HL-60 (cell line): ENCODE results near the gene KAT8.

Experiments
- DNase-seq, 2 experiments: peaks; one replicate each; pipeline ENCODE4 v3.0.0-alpha.2; 2010 to 2020; ENCODE audit warnings: low read depth in 1 of 2, low spot score in 1 of 2
- H3K27ac ChIP-seq: fragments of 250-450 bp; sonication (Bioruptor Pico); replicated peaks from 2 replicates; pipeline ENCODE4 v1.5.1; 2020; ENCODE audit warnings: mild to moderate bottlenecking, moderate library complexity
- H3K27me3 ChIP-seq: fragments of 250-450 bp; sonication (Bioruptor Pico); 2 replicates; pipeline ENCODE4 v1.5.1; 2021; ENCODE audit warnings: mild to moderate bottlenecking, moderate library complexity; ENCODE audit not compliant: insufficient read depth, poor library complexity, severe bottlenecking
- H3K4me3 ChIP-seq: replicated peaks from 2 replicates; pipeline ENCODE4 v1.5.1; 2011; ENCODE audit warnings: mild to moderate bottlenecking, control low read depth, low read length; ENCODE audit not compliant: insufficient read depth
- GABPA ChIP-seq: IDR thresholded peaks from 2 replicates; pipeline ENCODE4 v1.6.1; 2012; ENCODE audit warnings: low read depth
- POLR2AphosphoS5 ChIP-seq: IDR thresholded peaks from 2 replicates; pipeline ENCODE4 v1.6.1; 2012; ENCODE audit warnings: low read depth
- SPI1 ChIP-seq: IDR thresholded peaks from 2 replicates; pipeline ENCODE4 v1.6.1; 2012; ENCODE audit warnings: low read depth, mild to moderate bottlenecking, borderline replicate concordance
- TF ChIP-seq, protein P1 (sequence below): IDR thresholded peaks from one replicate; pipeline ENCODE4 v1.5.1; 2011; ENCODE audit warnings: low read length, control low read depth, inconsistent platforms; ENCODE audit not compliant: insufficient read depth
- TF ChIP-seq, protein P2 (sequence below): IDR thresholded peaks from 2 replicates; pipeline ENCODE4 v1.6.1; 2012; ENCODE audit warnings: low read depth; ENCODE audit not compliant: insufficient replicate concordance

Gene KAT8

DNA sequence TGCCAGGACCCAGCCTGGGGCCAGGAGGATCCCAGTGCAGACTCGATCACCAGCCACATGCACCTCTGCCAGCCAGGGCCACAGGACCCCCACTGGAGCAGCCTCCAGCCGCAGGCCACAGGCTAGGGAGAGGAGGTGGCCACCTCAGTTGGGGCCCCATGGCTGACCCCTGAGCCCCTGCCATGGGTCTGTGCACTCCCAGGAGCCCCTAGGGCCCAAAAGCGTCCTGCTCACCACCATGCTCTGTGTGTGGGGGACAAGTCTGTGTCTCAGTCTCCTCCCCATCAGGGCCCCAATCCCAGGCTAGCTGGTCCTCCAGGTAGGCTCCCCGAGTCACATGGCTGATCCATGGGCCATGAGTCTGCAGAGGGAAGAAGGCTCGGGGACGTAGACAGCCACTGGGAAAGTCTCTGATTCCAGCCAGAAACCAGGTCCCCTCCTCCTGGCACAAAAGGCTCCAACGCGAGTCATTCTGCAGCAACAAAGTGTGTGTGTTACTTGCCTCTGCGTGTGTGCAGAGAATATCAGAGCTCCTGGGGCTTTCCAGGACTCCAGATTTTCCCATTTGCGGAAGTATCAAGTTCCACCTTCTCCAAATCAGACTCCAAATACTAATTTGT, 24.1 kb downstream of the KAT8 start:
- peak overlapping the region; percentile 70 for H3K27ac ChIP-seq
- peak in 1 of 2 experiments; percentile 21 for DNase-seq
- no peak for TF ChIP-seq GABPA
- TF ChIP-seq, protein P1, sequence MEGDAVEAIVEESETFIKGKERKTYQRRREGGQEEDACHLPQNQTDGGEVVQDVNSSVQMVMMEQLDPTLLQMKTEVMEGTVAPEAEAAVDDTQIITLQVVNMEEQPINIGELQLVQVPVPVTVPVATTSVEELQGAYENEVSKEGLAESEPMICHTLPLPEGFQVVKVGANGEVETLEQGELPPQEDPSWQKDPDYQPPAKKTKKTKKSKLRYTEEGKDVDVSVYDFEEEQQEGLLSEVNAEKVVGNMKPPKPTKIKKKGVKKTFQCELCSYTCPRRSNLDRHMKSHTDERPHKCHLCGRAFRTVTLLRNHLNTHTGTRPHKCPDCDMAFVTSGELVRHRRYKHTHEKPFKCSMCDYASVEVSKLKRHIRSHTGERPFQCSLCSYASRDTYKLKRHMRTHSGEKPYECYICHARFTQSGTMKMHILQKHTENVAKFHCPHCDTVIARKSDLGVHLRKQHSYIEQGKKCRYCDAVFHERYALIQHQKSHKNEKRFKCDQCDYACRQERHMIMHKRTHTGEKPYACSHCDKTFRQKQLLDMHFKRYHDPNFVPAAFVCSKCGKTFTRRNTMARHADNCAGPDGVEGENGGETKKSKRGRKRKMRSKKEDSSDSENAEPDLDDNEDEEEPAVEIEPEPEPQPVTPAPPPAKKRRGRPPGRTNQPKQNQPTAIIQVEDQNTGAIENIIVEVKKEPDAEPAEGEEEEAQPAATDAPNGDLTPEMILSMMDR = no peak
- TF ChIP-seq, protein P2, sequence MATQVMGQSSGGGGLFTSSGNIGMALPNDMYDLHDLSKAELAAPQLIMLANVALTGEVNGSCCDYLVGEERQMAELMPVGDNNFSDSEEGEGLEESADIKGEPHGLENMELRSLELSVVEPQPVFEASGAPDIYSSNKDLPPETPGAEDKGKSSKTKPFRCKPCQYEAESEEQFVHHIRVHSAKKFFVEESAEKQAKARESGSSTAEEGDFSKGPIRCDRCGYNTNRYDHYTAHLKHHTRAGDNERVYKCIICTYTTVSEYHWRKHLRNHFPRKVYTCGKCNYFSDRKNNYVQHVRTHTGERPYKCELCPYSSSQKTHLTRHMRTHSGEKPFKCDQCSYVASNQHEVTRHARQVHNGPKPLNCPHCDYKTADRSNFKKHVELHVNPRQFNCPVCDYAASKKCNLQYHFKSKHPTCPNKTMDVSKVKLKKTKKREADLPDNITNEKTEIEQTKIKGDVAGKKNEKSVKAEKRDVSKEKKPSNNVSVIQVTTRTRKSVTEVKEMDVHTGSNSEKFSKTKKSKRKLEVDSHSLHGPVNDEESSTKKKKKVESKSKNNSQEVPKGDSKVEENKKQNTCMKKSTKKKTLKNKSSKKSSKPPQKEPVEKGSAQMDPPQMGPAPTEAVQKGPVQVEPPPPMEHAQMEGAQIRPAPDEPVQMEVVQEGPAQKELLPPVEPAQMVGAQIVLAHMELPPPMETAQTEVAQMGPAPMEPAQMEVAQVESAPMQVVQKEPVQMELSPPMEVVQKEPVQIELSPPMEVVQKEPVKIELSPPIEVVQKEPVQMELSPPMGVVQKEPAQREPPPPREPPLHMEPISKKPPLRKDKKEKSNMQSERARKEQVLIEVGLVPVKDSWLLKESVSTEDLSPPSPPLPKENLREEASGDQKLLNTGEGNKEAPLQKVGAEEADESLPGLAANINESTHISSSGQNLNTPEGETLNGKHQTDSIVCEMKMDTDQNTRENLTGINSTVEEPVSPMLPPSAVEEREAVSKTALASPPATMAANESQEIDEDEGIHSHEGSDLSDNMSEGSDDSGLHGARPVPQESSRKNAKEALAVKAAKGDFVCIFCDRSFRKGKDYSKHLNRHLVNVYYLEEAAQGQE = no peak
- TF ChIP-seq SPI1 = no peak
- TF ChIP-seq POLR2AphosphoS5 = no peak
- H3K4me3 ChIP-seq = peak overlapping the region; percentile 22
- no peaks in the 10 kb centered on the region for H3K27me3 ChIP-seq

DNA sequence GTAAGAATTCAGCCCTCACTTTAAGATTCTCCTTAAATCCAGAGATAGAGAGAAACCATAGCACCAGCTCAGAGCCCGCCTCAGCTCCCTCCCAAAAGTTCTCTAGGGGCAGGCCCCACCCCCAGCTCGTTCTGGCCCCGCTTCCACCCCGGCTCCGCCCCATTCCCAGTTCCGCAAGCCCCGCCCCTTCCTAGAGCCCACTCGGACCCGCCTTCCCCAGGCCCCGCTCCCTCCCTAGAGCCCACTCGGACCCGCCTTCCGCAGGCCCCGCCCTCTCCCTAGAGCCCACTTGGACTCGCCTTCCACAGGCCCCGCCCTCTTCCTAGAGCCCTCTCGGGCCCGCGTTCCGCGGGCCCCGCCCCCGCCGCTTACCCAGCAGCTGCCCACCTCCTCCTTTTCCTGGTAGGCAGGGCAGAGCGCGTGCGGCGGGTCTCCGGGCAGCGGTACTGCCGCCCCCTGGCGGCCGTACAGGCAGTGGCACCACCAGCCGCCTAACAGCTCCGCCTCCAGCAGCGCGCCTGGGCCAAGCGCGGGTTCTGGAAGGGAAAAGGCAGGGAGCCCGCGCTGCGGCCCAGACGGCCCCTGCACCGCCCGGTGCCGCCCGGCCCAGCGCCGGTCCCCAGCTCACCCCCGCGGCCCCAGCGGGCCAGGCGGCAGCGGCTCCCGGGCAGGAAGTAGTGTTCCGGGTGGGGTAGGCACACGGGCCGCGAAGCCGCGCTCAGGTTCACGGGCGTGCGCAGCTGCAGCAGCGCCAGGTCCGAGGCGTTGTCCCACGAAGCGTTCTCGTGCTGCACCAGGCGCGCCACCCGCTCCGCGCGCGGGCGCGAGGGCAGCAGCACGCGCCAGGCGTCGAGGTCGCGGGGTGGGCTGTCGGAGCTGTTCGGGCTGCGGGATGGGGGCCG, 24.9 kb downstream of the KAT8 start:
- Histone ChIP-seq H3K27me3 (no peaks in the 10 kb centered on the region), H3K4me3 (peak overlapping the region; percentile 22), H3K27ac (peak overlapping the region; percentile 70)
- peak; percentile 55; the same call in 1 of the 2 replicates for TF ChIP-seq SPI1
- TF ChIP-seq, protein P1 = peak; percentile 73
- TF ChIP-seq POLR2AphosphoS5 = no peak
- DNase-seq = peak; percentile 96 to 99

DNA sequence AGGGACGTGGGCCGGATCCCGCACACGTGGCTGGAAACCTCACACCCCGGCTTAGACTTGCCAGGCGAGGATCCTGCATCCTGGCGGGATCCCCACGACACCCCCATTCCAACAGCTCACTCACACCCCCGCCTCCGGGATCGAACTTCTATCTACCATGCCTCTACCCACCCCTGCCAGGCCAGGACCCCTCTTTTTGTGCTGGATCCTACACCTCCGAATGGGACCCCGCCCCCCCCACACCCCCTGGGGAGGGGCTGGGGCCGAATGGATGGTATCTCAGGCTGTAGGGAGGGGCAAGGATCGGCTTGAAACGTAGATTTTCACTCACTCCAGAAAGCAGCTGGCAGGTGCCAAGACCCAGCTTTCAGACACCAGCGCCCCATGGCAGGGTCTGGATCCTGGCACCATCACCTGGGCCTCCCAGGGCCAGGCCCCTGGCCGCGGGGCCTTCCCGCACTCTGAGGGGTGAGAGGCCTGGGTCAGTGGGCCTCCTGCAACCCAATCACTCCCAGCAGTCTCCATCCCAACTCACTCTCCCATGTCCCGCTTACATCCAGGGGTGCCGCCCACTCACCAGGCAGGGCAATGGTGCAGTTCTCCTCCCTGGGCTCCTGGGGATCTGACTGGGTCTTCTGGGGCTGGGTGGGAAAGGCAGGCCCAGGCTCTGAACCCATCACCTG, 25.7 kb downstream of the KAT8 start:
- H3K4me3 ChIP-seq = no peak overlapping the region; the same call in 1 of the 2 replicates
- no peak for DNase-seq
- H3K27ac ChIP-seq = no peak overlapping the region
- H3K27me3 ChIP-seq = no peaks in the 10 kb centered on the region
- TF ChIP-seq, protein P2 = no peak
- TF ChIP-seq SPI1 = no peak
- no peak for TF ChIP-seq POLR2AphosphoS5
- TF ChIP-seq, protein P1 = no peak
- no peak for TF ChIP-seq GABPA
